Glomerular endothelial cell (primary cell): ENCODE results near the gene MYO1H. TPM values are rescaled to one million over a fixed set of nuclear protein-coding genes. Genes with fewer than 3 reads are reported as not detected.
"Not testable (repeated sequence)": the region's sequence is repeated elsewhere in the genome, so short reads cannot be mapped to it uniquely, and the experiment has no call there.

Source experiments
- DNase-seq: peaks from one replicate; pipeline ENCODE4 v3.0.0-alpha.2; 2011; ENCODE audit warnings: low read depth, low spot score; ENCODE audit errors: extremely low read depth
- total RNA-seq: library from RNA; depleted of rRNA; stranded (reverse); fragments of >200 nt; gene quantifications from 2 replicates; pipeline ENCODE4 v1.2.3, GENCODE V29; 2015

MYO1H gene
- total RNA-seq, 1 donor from 2014 or later, result not detected

GRCh38 chr12:109345428-109345827, 2.3 kb upstream of the MYO1H start:
- no peak for DNase-seq

- no peak for DNase-seq
Observed at GRCh38 chr12:109346920-109347319, 780 bp upstream of the MYO1H start.

GRCh38 chr12:109352184-109352583, 4.5 kb downstream of the MYO1H start:
- DNase-seq, result no peak

- DNase-seq, result no peak
Observed at GRCh38 chr12:109356577-109356976, 8.9 kb downstream of the MYO1H start.

GRCh38 chr12:109357032-109357431, 9.3 kb downstream of the MYO1H start:
- no peak for DNase-seq

GRCh38 chr12:109358154-109358869, 10.6 kb downstream of the MYO1H start:
- no peak for DNase-seq

- no peak for DNase-seq
Observed at GRCh38 chr12:109359131-109359690, 11.5 kb downstream of the MYO1H start.

- no peak for DNase-seq
Observed at GRCh38 chr12:109369831-109370230, 22.1 kb downstream of the MYO1H start.

GRCh38 chr12:109377139-109377685, 29.5 kb downstream of the MYO1H start:
- no peak for DNase-seq

- no peak for DNase-seq
Observed at GRCh38 chr12:109378569-109378968, 30.9 kb downstream of the MYO1H start.

- DNase-seq, result no peak
Observed at GRCh38 chr12:109382031-109382430, 34.3 kb downstream of the MYO1H start.

- no peak for DNase-seq
Observed at GRCh38 chr12:109383240-109383639, 35.5 kb downstream of the MYO1H start.

- DNase-seq, result peak; percentile 34
Observed at GRCh38 chr12:109385339-109386058, 37.8 kb downstream of the MYO1H start.

GRCh38 chr12:109386059-109386433, 38.3 kb downstream of the MYO1H start:
- no peak for DNase-seq

- no peak for DNase-seq
Observed at GRCh38 chr12:109387425-109388166, 39.9 kb downstream of the MYO1H start.

GRCh38 chr12:109388167-109388563, 40.5 kb downstream of the MYO1H start:
- DNase-seq, result no peak

GRCh38 chr12:109389146-109389545, 41.4 kb downstream of the MYO1H start:
- no peak for DNase-seq

- DNase-seq, result peak; percentile 36
Observed at GRCh38 chr12:109393437-109394345, 46.0 kb downstream of the MYO1H start.

GRCh38 chr12:109394891-109395290, 47.2 kb downstream of the MYO1H start:
- DNase-seq, result no peak

GRCh38 chr12:109404841-109405240, 57.1 kb downstream of the MYO1H start:
- not testable (repeated sequence) for DNase-seq
